T1000 (cell line): ENCODE data around the gene RASA2.

ENCODE experiments used
- DNase-seq: peaks from one replicate; lab custom pipeline; 2025; ENCODE audit warnings: mixed read lengths; lab: John Stamatoyannopoulos, UW

Gene RASA2

DNA sequence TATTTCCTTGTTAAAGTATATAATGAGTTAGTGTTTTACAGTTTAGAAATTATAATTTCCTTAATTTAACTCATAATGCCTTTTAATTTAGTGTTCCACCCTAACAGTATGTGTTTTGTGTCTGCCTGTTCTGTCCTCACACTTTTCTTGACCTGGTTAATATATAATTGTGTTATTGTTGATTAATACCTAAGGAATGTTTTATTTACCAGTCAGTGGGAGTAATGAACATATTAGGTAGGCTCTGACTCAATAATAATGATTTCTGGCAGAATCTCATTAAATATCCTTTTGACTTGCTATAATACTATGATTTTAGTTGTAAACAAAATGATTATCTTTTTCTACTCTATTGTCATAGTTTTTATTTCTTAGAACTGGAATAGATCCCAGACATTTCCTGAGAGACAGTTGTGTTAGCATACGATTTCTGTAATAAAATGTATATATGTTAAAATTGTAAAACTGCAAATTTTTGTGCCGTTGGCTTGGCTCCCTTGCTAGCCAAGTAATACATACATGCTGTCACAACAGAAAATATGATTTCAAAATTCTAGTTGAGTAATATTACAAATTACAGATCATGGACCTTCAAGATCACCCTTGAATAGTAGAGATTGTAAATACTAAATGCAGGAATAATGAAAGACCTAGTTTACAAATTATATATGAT lies 51.9 kb downstream of the RASA2 start:
- no peak for DNase-seq

DNA sequence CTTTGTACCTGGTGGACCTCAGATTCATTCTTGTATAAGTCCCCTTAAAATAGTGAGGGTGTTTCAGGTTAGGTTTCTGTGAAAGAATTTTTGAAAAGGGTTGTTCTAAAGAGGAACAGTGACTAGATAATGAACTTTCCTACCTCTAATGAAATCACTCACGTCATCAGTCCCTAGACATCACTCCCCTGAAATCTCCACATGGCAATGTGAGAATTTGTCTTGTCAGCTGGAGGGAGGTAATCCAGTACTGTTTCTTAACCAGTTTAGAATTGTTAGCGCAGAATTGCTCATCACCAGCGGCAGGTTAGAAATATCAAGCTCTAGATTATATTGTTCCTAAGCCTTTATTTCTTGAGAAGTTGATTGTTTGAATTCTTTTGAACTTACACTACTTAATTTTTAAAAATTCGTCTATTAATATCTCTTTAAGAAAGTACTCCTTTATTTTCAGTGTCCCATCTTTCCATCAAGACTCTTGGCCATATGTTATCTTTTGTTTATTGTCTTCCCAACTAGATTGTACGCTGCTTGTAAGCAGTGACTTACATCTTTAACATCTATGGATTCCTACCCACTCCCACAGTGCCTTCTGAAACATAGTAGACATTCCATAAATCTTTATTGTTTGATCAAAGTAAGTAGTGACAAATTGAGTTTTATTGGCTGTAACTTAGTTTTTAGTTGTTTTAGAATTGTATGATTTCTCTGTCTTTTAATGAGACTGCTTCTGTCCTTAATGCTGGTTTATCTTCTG lies 52.8 kb downstream of the RASA2 start:
- DNase-seq = no peak

DNA sequence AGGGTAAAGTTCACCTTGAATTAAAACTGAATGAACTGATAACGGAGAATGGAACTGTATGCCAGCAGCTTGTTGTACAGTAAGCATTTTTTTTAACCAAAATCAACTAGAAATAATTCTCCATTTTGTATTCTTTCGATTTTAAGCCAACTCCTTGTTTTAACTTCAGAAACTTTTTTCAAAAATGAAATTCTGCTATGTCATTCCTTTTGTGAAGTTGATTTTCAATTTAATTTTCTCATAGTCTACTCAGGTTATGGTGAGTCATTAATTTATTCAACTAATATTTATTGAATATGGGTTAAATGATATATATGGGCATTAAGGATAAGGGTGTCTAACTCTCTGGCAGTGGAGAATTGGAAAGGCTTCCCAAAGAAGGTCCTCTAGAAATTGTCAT lies 53.7 kb downstream of the RASA2 start:
- DNase-seq = no peak

DNA sequence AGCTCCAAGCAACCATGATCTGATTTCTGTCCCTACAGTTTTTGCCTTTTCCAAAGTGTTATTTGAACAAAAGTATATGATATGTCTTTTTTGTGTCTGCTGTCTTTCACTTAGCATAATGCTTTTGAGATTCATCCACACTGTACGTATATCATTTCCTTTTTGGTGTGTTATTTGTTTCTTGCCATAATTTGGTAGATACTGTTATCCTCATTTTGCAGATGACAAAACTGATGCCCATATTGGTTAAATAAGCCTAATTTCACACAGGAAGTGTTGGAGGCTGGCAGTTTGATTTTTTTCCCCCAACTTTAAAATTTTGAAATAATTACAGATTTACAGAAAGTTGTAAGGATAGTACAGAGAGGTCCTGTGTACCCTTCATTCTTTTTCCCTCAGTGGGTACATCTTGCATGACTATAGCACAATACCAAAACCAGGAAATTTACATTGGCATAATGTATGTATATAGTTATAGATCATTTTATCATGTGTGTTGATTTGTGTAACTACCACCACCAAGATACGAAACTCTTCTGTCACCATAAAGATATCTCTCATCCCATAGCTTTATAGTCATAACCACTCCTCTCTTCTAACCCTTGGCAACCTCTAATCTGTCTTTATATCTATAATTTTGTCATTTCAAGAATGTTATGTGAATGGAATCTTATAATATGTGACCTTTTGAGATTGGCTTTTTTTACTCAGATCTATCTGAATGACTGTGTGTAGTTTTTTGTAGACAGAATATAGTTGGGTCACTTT lies 55.6 kb downstream of the RASA2 start:
- DNase-seq = no peak

DNA sequence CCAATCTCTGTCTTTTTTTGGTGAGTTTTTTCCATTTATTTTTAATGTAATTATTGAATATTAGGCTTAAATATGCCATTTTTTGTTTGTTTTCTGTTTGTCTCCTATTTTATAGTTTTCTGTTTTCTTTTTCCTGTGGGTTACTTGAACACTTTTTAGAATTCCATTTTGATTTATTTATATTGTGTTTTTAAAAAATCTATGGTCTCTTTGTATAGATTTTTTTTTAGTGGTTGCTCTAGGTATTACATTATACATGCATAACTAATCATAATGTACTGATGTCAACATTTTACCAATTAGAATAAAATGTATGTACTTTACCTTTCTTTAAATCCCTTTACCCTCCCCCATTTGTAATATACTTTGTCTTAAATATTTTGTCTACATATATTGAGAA lies 56.2 kb downstream of the RASA2 start:
- no peak for DNase-seq

DNA sequence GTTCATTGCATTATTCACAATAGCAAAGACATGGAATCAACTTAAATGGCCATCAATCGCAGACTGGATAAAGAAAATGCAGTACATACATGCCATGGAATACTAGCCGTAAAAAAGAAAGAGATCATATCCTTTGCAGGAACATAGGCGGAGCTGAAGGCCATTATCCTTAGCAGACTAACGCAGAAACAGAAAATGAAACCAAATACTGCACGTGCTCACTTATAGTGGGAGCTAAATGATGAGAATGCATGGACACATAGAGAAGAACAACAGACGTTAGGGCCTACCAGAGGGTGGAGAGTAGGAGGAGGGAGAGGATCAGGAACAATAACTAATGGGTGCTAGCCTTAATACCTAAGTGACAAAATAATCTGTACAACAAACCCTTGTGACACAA lies 57.9 kb downstream of the RASA2 start:
- no peak for DNase-seq

DNA sequence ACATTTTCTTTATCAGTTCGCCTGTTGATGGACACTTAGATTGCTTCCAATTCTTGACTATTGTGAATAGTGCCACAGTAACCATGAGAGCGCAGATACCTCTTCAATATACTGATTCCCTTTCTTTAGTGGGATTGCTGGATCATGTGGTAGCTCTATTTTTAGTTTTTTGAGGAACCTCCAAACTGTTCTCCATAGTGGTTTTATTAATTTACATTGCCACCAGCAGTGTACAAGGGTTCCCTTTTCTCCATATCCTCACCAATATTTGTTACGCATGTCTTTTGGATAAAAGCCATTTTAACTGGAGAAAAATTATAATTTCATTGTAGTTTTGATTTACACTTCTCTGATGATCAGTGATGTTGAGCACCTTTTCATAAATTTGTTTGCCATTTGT lies 59.3 kb downstream of the RASA2 start:
- no peak for DNase-seq

DNA sequence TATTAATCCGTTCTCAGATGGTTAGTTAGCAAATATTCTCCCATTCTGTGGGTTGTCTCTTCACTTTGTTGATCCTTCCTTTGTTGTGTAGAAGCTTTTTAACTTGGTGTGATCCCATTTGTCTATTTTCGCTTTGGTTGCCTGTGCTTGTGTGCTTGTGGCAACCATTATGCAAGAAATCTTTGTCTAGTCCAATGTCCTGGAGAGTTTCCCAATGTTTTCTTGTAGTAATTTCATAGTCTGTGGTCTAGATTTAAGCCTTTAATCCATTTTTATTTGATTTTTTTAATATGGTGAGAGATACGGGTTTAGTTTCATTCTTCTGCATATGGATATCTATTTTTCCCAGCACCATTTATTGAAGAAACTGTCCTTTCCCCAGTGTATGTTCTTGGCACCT lies 59.8 kb downstream of the RASA2 start:
- DNase-seq = no peak

DNA sequence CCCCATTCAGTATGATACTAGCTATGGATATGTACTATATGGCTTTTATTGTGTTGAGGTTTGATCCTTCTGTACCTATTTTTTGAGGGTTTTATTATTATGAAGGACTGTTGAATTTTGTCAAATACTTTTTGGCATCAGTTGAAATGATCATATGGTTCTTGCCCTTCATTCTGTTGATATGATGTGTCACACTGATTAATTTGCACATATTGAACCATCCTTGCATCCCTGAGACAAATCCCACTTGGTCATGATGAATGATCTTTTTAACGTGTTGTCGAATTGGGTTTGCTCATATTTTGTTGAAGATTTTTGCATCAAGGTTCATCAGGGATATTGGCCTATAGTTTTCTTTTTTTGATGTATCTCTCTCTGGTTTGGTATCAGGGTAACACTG lies 61.0 kb downstream of the RASA2 start:
- no peak for DNase-seq

DNA sequence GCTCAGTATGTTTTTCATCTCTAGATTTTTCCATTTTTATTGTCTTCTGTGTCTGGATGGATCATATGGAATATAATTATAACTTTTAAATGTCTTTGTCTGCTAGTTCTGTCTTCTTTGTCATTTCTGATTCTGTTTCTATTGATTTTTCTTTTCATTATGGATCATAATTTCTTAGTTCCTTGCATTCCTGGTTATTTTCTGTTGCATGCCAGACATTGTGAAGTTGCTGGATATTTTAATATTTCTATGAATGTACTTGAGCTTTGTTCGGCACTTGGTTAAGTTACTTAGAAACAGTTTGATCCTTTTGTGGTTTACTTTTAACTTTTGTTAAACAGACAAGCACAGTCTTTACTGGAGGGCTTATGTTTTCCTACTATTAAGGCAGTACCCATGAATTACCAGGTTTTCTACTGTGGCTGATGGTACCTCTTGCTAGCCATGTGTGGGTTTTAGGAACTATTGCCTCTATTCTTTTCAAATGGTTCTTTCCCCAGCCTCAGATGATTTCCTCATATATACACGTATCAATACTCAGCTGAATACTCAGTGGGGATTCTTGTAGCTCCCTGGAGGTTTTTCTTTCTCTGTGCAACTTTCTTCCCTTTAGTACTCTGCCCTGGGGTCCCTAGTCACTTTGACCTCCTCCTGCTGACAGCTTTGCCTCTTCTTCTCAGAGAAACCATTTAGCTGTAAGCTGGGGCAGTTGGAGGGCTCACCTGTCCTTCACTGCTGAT lies 64.3 kb downstream of the RASA2 start:
- DNase-seq = no peak

DNA sequence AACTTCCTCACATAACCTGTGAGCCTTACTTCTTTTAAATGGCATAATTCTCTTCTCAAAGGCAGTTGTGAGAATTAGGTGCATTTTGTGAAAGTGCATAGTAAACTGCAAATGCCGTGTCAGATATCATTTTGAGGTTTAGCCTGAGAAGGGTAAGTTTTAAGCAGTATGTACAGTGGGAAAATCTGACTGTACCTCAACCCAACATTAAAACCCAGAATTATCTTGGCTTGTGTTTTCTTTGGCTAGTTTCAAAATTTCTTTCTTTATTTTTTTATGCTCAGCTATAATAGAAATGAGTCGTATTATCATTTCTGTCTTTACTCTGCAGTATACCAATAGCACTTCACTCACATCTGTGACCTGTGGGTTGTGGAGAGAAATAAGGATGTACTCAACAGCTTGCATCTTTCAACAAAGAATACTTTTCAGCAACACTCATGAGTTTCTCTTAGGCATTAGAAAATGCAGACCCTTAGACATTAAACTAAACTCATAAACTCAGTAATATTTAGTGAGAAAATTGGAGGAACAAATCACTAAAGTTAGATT lies 65.7 kb downstream of the RASA2 start:
- no peak for DNase-seq

DNA sequence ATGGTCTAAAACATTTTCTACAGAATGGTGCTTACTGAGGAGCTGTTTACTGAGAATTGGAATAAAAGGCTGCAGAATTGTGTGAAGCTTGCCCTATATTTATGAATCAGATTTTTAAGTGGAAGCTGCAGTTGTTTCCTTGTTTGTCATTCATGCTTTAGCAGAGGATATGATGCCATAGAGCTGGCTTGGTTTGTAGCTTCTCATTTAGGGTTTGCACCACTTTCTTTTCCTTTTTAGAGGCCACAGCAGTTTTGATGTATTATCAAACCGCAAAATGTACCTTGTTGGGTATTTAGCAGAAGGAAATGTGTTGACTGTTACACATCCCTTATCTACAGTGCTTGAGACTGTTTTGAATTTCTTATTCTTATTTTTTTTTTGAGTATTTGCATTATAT lies 66.2 kb downstream of the RASA2 start:
- DNase-seq = no peak

DNA sequence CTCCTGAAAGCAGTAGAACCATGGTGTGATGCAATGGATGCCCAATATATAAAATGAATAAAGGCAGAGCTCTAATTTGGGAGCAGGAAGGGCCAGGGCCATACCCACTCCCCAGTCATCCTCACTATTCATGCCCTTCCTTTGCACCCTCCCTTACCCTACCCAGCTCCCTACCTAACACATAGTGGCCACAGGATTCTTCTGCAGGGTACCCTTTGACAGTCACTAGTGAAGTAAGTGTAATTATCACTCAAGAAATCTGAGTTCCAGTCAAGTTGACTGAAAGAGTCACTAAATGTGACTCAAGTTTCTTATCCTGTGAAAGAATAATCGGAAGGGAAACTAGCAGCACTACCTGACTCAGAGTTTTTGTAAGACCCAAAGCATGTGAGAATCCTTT lies 69.2 kb downstream of the RASA2 start:
- DNase-seq = no peak

DNA sequence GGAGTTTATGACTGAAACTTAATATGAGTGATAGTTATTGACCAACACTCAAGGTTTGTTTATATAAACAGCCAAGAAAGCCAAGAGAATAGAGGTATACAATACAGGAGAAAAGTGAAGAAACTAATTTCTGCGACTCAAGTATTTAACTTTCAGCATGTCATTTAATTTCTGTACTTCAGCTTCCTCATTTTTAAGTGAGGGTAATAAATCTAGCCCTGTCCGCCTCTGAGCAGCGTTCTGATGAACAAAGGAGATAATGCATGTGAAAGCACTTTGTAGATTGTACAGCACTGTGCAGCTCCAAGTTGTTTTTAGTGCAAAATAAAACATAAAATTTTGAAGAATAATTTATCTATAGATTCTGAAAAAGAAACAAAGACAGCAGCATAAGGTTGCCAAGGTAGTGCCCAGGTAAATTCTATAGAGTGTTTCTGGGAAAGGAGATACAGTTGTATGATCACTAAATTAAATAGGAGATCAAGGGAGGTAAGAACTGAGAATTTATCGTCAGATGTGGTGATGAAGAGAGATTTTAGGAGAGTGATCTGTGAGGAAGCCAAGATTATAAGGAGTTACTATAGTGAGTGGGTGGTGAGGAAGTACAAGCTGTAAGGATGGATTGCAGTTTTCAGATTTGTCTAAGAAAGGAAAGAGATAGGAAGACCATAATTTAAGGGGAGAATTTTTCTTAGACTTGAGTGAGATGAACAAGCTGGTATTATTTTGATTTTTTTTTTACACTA lies 71.3 kb downstream of the RASA2 start:
- DNase-seq = no peak

DNA sequence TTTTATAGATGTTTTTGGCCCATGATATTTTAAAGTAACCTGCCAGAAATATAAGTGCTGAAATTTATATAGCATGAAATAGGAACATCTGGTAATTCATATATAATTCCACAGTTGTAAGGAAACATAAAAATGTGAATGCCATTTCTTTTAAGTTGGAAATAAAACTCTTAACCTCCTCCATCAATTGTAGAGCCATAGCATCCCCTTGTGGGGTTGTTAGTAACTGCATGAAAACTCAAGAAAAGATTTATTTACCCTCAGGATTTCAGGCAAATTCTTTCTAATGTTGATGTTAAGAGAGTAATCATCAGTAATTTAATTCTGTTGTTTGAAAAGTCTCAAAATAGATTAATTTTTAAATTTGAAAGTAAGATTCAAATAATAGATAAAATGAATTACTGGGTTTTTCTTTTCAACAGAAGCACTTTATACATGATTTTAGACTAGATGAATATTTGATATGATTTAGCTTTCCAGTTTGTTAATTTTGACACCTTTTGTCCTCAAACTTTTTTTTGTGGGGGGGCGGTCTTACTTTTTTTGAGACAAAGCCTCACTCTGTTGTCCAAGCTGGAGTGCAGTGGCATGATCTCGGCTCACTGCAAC lies 74.7 kb downstream of the RASA2 start:
- DNase-seq = no peak

DNA sequence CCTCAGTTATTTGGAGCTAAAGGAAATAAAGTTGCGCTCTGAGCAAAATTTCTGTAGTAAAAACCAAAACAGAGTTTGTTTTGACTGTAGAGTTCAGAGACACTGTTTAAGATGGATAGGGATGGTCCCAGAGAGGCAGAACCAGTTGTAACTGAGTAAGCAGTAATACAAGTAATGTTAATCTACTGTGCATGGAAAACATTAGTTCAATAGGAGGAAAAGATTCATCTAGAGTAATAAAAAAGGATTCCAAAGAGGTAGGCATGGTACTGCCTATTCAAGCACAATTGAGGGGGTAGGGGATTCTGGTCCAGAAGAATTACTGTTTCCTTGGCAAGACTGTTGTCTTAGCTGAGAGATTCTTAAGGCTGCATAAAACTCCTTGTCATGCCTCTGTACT lies 77.4 kb downstream of the RASA2 start:
- no peak for DNase-seq

DNA sequence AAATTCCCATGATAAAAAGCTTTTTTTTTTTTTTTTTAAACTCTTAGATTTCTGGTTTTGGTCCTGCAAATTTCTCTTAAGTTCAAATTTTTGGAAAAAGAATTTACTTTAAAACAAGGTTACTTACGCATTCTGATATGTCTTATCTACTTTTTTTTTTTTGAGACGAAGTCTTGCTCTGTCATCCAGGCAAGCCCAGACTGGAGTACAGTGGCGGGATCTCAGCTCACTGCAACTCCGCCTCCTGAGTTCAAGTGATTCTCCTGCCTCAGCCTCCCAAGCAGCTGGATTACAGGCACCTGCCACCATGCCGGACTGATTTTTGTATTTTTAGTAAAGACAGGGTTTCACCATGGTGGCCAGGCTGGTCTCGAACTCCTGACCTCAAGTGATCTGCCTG lies 83.2 kb downstream of the RASA2 start:
- DNase-seq = no peak

DNA sequence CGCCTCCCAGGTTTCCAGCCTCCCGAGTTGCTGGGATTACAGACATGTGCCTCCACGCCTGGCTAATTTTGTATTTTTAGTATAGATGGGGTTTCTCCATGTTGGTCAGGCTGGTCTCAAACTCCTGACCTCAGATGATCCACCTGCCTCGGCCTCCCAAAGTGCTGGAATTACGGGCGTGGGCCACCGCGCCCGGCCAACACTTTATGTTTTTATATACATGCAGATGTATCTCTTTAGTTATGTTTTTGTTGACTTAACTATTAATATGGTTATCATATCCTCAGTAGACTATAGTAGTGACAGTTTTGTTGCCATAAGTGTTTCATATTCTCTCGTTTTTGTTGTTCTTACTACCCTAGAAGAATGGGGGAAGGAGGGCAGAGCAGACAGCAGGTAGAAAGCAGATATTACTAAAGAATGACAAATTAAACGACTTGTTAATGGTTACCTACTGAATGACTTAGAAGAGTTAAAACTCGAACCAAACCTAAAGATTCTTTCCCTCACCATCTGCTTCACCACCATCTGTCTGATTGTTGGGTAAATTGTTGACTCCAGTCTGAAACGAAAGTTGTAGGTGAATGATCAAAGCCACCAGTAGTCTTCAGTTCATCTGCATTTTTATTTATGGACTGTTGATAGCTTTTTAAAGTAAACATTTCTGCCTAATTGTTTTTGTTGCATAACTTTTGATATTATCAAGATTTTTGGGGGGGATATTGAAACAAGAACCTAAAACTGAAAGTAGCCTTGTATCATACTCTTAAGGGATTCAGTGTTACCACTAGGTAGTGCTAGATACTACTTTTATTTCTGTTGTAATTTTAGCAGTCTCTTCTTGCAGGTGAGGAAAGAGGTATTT lies 89.3 kb downstream of the RASA2 start:
- DNase-seq = no peak

DNA sequence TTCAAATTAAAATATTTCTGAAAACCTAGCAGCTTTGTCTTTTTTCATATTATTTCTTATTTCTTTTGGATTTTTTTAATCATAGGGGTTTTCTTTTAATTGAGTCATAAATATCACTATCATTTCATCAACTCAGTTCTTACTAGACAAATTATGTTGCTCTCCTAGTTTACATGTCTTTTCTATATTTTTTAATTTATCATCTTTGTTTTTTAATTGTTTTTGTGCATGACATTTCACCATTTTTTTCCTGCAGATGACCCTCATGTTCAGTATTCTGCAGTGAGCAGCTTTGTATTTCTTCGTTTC lies 89.9 kb downstream of the RASA2 start:
- DNase-seq = no peak
